Naive thymus-derived CD4-positive, alpha-beta T cell (primary cell): ENCODE measurements around the gene PRR23E. TPM values are rescaled to one million over a fixed set of nuclear protein-coding genes. Genes with fewer than 3 reads are reported as not detected.

ENCODE experiments used
- ATAC-seq: fragments of 150-1000 bp; cut with Tn5 transposase; 2 replicates; pipeline ENCODE4 v1.10.0; 2021; ENCODE audit warnings: mild to moderate bottlenecking, moderate library complexity
- CTCF ChIA-PET: fragments of 350-600 bp; sonication (Branson Sonifier 250); formaldehyde crosslinking; loops from one replicate; lab custom pipeline; 2021; ENCODE audit warnings: antibody characterized with exemption; lab: Charles Lee
- POLR2A ChIA-PET: fragments of 350-600 bp; sonication (Branson Sonifier 250); formaldehyde crosslinking; loops from one replicate; lab custom pipeline; 2021; ENCODE audit warnings: antibody characterized with exemption, inconsistent platforms; lab: Charles Lee
- DNase-seq, 9 donors: peaks; one replicate each; pipeline versions ENCODE4 v3.0.0 to v3.0.0-alpha.2; 2020 to 2022; ENCODE audit warnings: mixed read lengths in 1 of 9
- H3K27ac ChIP-seq: one replicate; pipeline ENCODE4 v1.7.0; 2013; ENCODE audit warnings: mild to moderate bottlenecking, low read depth, low read length, moderate library complexity
- H3K27me3 ChIP-seq, 2 donors: one replicate each; pipeline ENCODE4 v1.7.0; 2013; ENCODE audit warnings: low read length in 2 of 2, mild to moderate bottlenecking in 2 of 2, moderate library complexity in 2 of 2; ENCODE audit not compliant: control insufficient read depth in 2 of 2, insufficient read depth in 2 of 2
- H3K36me3 ChIP-seq, 3 experiments: 1 replicate in 2 of 3; 2 replicates in 1 of 3; pipeline ENCODE4 v1.7.0; 2013; ENCODE audit warnings: low read length in 3 of 3, mild to moderate bottlenecking in 3 of 3, moderate library complexity in 1 of 3; ENCODE audit not compliant: insufficient read depth in 3 of 3, control insufficient read depth in 2 of 3
- H3K4me1 ChIP-seq, 2 donors: one replicate each; pipeline ENCODE4 v1.7.0; 2013; ENCODE audit warnings: low read length in 2 of 2, mild to moderate bottlenecking in 2 of 2, moderate library complexity in 1 of 2; ENCODE audit not compliant: control insufficient read depth in 2 of 2, insufficient read depth in 2 of 2
- H3K4me3 ChIP-seq: 2 replicates; pipeline ENCODE4 v1.7.0; 2013; ENCODE audit warnings: mild to moderate bottlenecking, low read length
- H3K9me3 ChIP-seq, 3 experiments: 1 replicate in 2 of 3; 2 replicates in 1 of 3; pipeline ENCODE4 v1.7.0; 2013; ENCODE audit warnings: low read length in 3 of 3; ENCODE audit not compliant: control insufficient read depth in 2 of 3
- H3K27ac Mint-ChIP-seq, 9 donors: one replicate each; pipeline ENCODE4 v1.8.0; 2020 to 2022; ENCODE audit warnings: mixed read lengths in 9 of 9, mild to moderate bottlenecking in 8 of 9, moderate library complexity in 5 of 9, inconsistent platforms in 2 of 9
- H3K27me3 Mint-ChIP-seq, 5 donors: one replicate each; pipeline ENCODE4 v1.8.0; 2021 to 2022; ENCODE audit warnings: mixed read lengths in 5 of 5, mild to moderate bottlenecking in 1 of 5
- H3K36me3 Mint-ChIP-seq, 5 donors: one replicate each; pipeline ENCODE4 v1.8.0; 2020 to 2022; ENCODE audit warnings: mixed read lengths in 5 of 5, mild to moderate bottlenecking in 3 of 5, inconsistent platforms in 1 of 5
- H3K4me1 Mint-ChIP-seq, 7 donors: one replicate each; pipeline ENCODE4 v1.8.0; 2020 to 2022; ENCODE audit warnings: mixed read lengths in 7 of 7, mild to moderate bottlenecking in 3 of 7, inconsistent platforms in 1 of 7
- H3K4me3 Mint-ChIP-seq, 10 donors: one replicate each; pipeline ENCODE4 v1.8.0; 2020 to 2022; ENCODE audit warnings: mild to moderate bottlenecking in 10 of 10, mixed read lengths in 10 of 10, moderate library complexity in 6 of 10, inconsistent platforms in 2 of 10
- H3K9me3 Mint-ChIP-seq, 11 donors: one replicate each; pipeline ENCODE4 v1.8.0; 2020 to 2022; ENCODE audit warnings: mixed read lengths in 11 of 11, mild to moderate bottlenecking in 4 of 11, inconsistent platforms in 1 of 11, moderate library complexity in 1 of 11
- intact Hi-C, 2 donors: fragments of 100-400 bp; cut with micrococcal nuclease; formaldehyde crosslinking; loops; one replicate each; pipeline ENCODE4 v1.15.1; 2023
- polyA plus RNA-seq, 2 donors: library from polyadenylated mRNA; unstranded; fragments of 300-500 nt; fragmentation: Illumina TruSeq; gene quantifications; one replicate each; pipeline ENCODE4 v1.2.3, GENCODE V29; 2021
- total RNA-seq, 6 experiments: library from RNA in 5 of 6; stranded (reverse) in 5 of 6; gene quantifications; 1 replicate in 5 of 6; 2 replicates in 1 of 6; pipeline ENCODE4 v1.2.3 and lab custom pipeline; 2021 to 2026

The PRR23E gene
- total and polyA plus RNA-seq, 7 experiments from 2014 or later, result not detected

GRCh38 chr3:127212711-127213110, 19.8 kb downstream of the PRR23E start:
- CTCF ChIA-PET, result no interaction called here
- H3K27me3 Mint-ChIP-seq, result peaks cover 13 to 21% (median 15%) of the 10 kb centered on the region in 5 donors
- no peak for ATAC-seq

DNA sequence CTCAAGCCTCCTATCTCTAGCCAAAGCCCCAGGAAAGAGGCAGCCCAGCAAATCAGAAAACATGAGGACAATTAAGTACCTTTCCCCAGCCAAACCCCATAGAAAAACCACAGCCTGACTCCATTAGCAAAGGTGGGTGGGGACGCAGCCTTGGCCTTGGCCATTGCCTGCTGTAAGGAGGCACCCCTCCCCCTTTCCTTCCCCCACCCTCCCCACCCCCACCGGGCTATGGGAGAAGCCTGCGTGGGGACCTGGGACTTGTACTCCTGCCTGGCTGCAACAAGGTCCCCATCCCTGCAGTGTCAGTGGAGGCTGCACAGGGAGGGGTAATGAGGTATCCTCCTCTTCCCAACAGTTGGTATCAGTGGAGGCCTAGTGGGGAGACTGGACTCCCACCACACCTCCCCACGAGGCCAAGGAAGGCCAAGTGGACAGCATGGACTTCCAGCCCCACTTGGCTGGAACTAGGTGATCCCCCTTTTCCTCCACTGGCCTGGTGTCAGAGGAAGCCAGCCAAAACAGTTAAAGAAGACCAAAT, 20.5 kb downstream of the PRR23E start:
- ChIA-PET POLR2A (no interaction called here), CTCF (no interaction called here)

More at GRCh38 chr3:127212711-127213110, 19.8 kb downstream of the PRR23E start:
- no peaks in the 10 kb centered on the region for H3K4me1 ChIP-seq
- no peak for DNase-seq
- POLR2A ChIA-PET, result no interaction called here
- no peaks in the 10 kb centered on the region for H3K27me3 ChIP-seq
- no peak overlapping the region for H3K4me3 ChIP-seq
- no peak overlapping the region for H3K4me3 Mint-ChIP-seq
- H3K27ac ChIP-seq, result no peak overlapping the region
- intact Hi-C loops, result no loop called here
- no peak overlapping the region for H3K27ac Mint-ChIP-seq
- no peaks in the 10 kb centered on the region for H3K36me3 Mint-ChIP-seq
- no peaks in the 10 kb centered on the region for H3K36me3 ChIP-seq
- no peaks in the 10 kb centered on the region for H3K9me3 ChIP-seq
- H3K4me1 Mint-ChIP-seq, result peaks cover 0 to 13% (median 5%) of the 10 kb centered on the region in 7 donors
- peaks cover 0 to 1% (median 0%) of the 10 kb centered on the region in 11 donors for H3K9me3 Mint-ChIP-seq

GRCh38 chr3:127214975-127215374, 22.0 kb downstream of the PRR23E start:
- no peaks in the 10 kb centered on the region for H3K36me3 ChIP-seq
- H3K4me3 ChIP-seq, result no peak overlapping the region
- intact Hi-C loops, result no loop called here
- H3K27ac ChIP-seq, result no peak overlapping the region
- ChIA-PET POLR2A (no interaction called here), CTCF (no interaction called here)
- Mint-ChIP-seq H3K27me3 (peaks cover 6 to 21% (median 15%) of the 10 kb centered on the region in 5 donors), H3K9me3 (peaks cover 0 to 1% (median 0%) of the 10 kb centered on the region in 11 donors), H3K4me3 (peak overlapping the region in 1 of 10 donors; percentile 4), H3K4me1 (peaks cover 0 to 13% (median 5%) of the 10 kb centered on the region in 7 donors), H3K36me3 (no peaks in the 10 kb centered on the region), H3K27ac (no peak overlapping the region)
- H3K27me3 ChIP-seq, result no peaks in the 10 kb centered on the region
- no peaks in the 10 kb centered on the region for H3K9me3 ChIP-seq
- ATAC-seq (no peak), DNase-seq (no peak)
- no peaks in the 10 kb centered on the region for H3K4me1 ChIP-seq

More for the DNA sequence above, 20.5 kb downstream of the PRR23E start:
- Mint-ChIP-seq H3K36me3 (no peaks in the 10 kb centered on the region), H3K4me3 (no peak overlapping the region), H3K27ac (no peak overlapping the region), H3K27me3 (peaks cover 13 to 21% (median 15%) of the 10 kb centered on the region in 5 donors), H3K4me1 (peaks cover 0 to 13% (median 5%) of the 10 kb centered on the region in 7 donors), H3K9me3 (peaks cover 0 to 1% (median 0%) of the 10 kb centered on the region in 11 donors)
- Histone ChIP-seq H3K36me3 (no peaks in the 10 kb centered on the region), H3K27me3 (no peaks in the 10 kb centered on the region), H3K4me3 (no peak overlapping the region), H3K27ac (no peak overlapping the region), H3K4me1 (no peaks in the 10 kb centered on the region), H3K9me3 (no peaks in the 10 kb centered on the region)
- no peak for DNase-seq
- ATAC-seq, result no peak
- intact Hi-C loops, result no loop called here

DNA sequence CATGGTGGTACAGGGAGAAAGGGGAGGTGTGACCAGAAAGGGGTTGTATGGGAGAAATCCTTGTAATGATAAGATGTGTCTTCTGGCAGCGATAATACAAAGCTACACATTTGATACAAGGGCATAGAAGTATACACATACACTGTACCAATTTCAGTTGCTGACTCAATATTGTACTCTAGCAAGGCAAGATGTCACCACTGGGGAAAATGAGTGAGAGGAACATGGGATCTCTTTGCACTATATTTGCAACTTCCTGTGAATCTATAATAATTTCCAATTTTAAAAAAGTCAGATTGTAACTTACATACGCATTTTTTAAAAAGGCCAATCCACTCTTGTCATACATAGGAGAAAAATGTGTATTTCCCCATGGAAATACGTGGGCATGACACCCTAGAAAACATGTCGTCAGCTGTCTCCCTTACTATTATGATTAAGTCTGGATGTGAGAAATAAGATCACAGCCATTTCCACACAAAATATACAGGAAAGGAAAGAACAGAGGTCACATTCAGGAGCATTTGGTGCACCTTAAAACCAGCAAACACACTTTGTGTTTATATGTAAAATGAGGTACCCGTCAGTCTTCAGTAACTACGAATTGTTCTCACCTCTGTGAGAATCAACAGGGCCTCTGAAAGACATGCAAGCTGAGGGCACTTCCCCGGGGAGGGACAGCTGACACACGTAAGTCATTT, 22.9 kb downstream of the PRR23E start:
- H3K27ac Mint-ChIP-seq, result no peak overlapping the region
- Histone ChIP-seq H3K9me3 (no peaks in the 10 kb centered on the region), H3K27ac (no peak overlapping the region), H3K4me1 (no peaks in the 10 kb centered on the region), H3K4me3 (no peak overlapping the region), H3K27me3 (no peaks in the 10 kb centered on the region), H3K36me3 (no peaks in the 10 kb centered on the region)
- no peaks in the 10 kb centered on the region for H3K36me3 Mint-ChIP-seq
- DNase-seq (no peak), ATAC-seq (no peak)
- intact Hi-C loops, result no loop called here
- POLR2A ChIA-PET, result no interaction called here
- CTCF ChIA-PET, result no interaction called here
- peaks cover 0 to 1% (median 0%) of the 10 kb centered on the region in 11 donors for H3K9me3 Mint-ChIP-seq
- no peak overlapping the region for H3K4me3 Mint-ChIP-seq
- peaks cover 13 to 26% (median 15%) of the 10 kb centered on the region in 5 donors for H3K27me3 Mint-ChIP-seq
- peaks cover 0 to 13% (median 5%) of the 10 kb centered on the region in 7 donors for H3K4me1 Mint-ChIP-seq

- POLR2A ChIA-PET, result no interaction called here
- no peak overlapping the region for H3K4me3 ChIP-seq
- H3K4me1 ChIP-seq, result no peaks in the 10 kb centered on the region
- H3K9me3 ChIP-seq, result no peaks in the 10 kb centered on the region
- Mint-ChIP-seq H3K27me3 (peaks cover 13 to 27% (median 19%) of the 10 kb centered on the region in 5 donors), H3K36me3 (no peaks in the 10 kb centered on the region), H3K27ac (no peak overlapping the region), H3K4me1 (peaks cover 0 to 13% (median 5%) of the 10 kb centered on the region in 7 donors), H3K9me3 (peaks cover 0 to 1% (median 0%) of the 10 kb centered on the region in 11 donors), H3K4me3 (no peak overlapping the region)
- H3K27me3 ChIP-seq, result no peaks in the 10 kb centered on the region
- no peak for DNase-seq
- no peaks in the 10 kb centered on the region for H3K36me3 ChIP-seq
- no peak for ATAC-seq
- CTCF ChIA-PET, result no interaction called here
- H3K27ac ChIP-seq, result no peak overlapping the region
- intact Hi-C loops, result no loop called here
Observed at GRCh38 chr3:127216415-127217261, 23.7 kb downstream of the PRR23E start.

DNA sequence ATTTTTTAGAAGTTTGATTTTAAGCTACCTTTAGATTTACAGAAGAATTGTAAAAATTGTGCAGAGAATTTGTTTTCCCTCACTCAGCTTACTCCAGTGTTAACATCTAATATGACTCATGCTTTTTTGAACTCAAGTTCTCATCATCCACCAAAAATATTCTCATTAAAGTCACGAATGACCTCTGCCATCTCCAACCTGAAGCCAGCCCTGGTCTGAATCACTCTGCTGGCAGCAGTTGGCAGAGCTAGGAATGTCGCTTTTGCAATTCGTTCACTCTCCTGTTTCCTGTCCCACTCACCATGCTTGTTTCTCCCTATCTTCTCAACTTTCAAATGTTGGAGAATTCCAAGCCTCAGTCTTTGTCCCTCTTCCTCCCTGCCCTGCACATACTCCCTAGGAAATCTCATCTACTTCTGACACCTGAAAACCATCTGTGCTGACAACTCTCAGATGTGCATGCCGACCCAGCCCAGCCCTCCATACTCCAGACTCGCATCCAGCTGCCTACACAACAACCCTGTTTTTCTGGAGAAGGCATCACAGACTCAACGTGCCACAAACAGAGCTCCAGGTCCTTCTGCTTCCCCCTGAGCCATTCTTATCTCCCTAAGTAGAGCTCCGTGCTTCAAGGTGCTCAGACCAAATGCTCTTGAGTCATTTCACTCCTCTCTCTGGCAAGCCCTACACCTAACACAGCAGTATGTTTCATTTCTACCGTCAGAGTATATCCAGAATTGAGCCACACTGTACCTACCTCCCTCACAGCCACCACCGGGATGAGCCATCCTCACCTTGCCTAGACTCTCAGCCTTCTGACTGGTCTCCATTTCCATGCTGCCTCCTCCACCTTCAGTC, 24.9 kb downstream of the PRR23E start:
- ATAC-seq, result no peak
- intact Hi-C loops, result no loop called here
- POLR2A ChIA-PET, result no interaction called here
- no peak for DNase-seq
- CTCF ChIA-PET, result no interaction called here
- Mint-ChIP-seq H3K36me3 (no peaks in the 10 kb centered on the region), H3K9me3 (peaks cover 0 to 5% (median 0%) of the 10 kb centered on the region in 11 donors), H3K27me3 (peaks cover 11 to 24% (median 14%) of the 10 kb centered on the region in 5 donors), H3K27ac (no peak overlapping the region), H3K4me1 (peaks cover 0 to 13% (median 5%) of the 10 kb centered on the region in 7 donors), H3K4me3 (no peak overlapping the region)
- no peak overlapping the region for H3K27ac ChIP-seq
- no peak overlapping the region for H3K4me3 ChIP-seq
- H3K36me3 ChIP-seq, result no peaks in the 10 kb centered on the region
- H3K9me3 ChIP-seq, result no peaks in the 10 kb centered on the region
- H3K4me1 ChIP-seq, result no peaks in the 10 kb centered on the region
- no peaks in the 10 kb centered on the region for H3K27me3 ChIP-seq
